ENCODE data around the gene SUMO4.

Gene SUMO4

DNA sequence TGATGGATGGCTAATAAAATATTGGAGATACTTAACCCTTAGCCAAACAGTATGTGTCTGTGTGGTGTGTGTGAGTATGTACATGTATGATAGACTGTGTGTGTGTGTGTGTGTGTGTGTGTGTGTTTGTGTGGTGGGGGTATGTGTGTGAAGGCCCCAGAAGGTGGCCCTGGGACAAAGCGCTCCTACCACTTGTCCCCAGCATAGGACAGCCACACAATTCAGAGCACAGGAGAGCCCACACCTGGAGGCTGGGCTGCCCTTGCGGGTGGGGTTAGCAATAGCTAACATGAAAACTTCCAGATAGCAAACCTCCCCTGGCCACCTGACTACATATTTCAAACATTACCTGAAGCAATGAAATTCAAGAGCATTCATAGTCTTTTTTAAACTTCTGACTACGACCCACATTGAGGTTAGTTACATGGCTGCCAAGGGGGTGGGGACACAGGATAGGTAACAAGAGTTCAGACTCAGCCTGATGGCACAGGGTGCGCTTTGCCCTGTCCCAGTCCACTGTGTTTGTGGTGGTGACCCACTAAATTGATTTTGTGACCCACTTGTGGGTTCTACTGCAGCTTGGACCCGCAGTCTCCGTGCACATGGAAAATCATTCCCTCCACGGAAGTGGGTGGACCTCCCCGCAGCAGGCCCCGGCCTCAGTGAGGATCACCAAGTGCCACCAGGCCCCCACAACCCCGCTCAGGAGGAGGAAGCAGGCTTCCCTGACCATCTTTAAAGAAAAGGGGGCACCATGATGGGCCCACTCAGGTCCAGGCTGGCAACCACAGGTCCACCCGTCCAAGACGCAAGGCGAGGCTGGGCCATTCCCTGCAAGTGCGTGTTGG lies 50.0 kb downstream of the SUMO4 start:
- DNase-seq (ENCODE audit: extremely low read depth in 1 of 2, low read depth in 1 of 2), result no peak

Data from activated CD8-positive, alpha-beta memory T cell treated with anti-CD3 and anti-CD28 coated beads for 1 hour (primary cell).